NOMO-1 (cell line): ENCODE results near the gene BICC1.
A peak's percentile ranks its signal among the peaks of the same experiment; 100 is the strongest.

ENCODE experiments used
- DNase-seq, 2 experiments: peaks; one replicate each; lab custom pipeline; 2025; ENCODE audit not compliant: unreplicated experiment in 2 of 2; lab: John Stamatoyannopoulos, UW

The BICC1 gene

GRCh38 chr10:58740620-58741369, 228.1 kb downstream of the BICC1 start:
- no peak for DNase-seq

- DNase-seq: no peak
Observed at GRCh38 chr10:58741673-58742072, 229.0 kb downstream of the BICC1 start.

- DNase-seq: no peak
Observed at GRCh38 chr10:58742141-58742540, 229.5 kb downstream of the BICC1 start.

GRCh38 chr10:58743466-58744115, 230.9 kb downstream of the BICC1 start:
- no peak for DNase-seq

- no peak for DNase-seq
Observed at GRCh38 chr10:58746474-58747185, 234.0 kb downstream of the BICC1 start.

- DNase-seq: no peak
Observed at GRCh38 chr10:58747687-58748086, 235.0 kb downstream of the BICC1 start.

- no peak for DNase-seq
Observed at GRCh38 chr10:58752665-58753064, 240.0 kb downstream of the BICC1 start.

GRCh38 chr10:58753425-58753824, 240.8 kb downstream of the BICC1 start:
- DNase-seq: no peak

GRCh38 chr10:58754469-58755339, 242.0 kb downstream of the BICC1 start:
- DNase-seq: no peak

- DNase-seq: no peak
Observed at GRCh38 chr10:58755340-58755610, 242.6 kb downstream of the BICC1 start.

- DNase-seq: peak in 1 of 2 experiments; percentile 6
Observed at GRCh38 chr10:58755677-58756076, 243.0 kb downstream of the BICC1 start.

- no peak for DNase-seq
Observed at GRCh38 chr10:58756130-58756719, 243.6 kb downstream of the BICC1 start.

GRCh38 chr10:58757352-58758065, 244.8 kb downstream of the BICC1 start:
- DNase-seq: no peak

- no peak for DNase-seq
Observed at GRCh38 chr10:58758321-58758720, 245.6 kb downstream of the BICC1 start.

- DNase-seq: no peak
Observed at GRCh38 chr10:58764087-58764747, 251.5 kb downstream of the BICC1 start.

- DNase-seq: no peak
Observed at GRCh38 chr10:58765910-58766309, 253.2 kb downstream of the BICC1 start.

- DNase-seq: no peak
Observed at GRCh38 chr10:58767652-58768051, 255.0 kb downstream of the BICC1 start.

GRCh38 chr10:58771863-58772262, 259.2 kb downstream of the BICC1 start:
- DNase-seq: no peak

GRCh38 chr10:58772758-58773157, 260.1 kb downstream of the BICC1 start:
- DNase-seq: no peak

- no peak for DNase-seq
Observed at GRCh38 chr10:58773341-58773740, 260.7 kb downstream of the BICC1 start.
